GM18870 (cell line): Measurements from ENCODE around the gene CSNK2B.

Experiments
- ATAC-seq: cut with Tn5 transposase; IDR thresholded peaks from one replicate; pipeline ENCODE4 v1.9.1; 2021; ENCODE audit warnings: moderate library complexity; ENCODE audit not compliant: unreplicated experiment

CSNK2B gene

GRCh38 chr6:31660381-31661261 is 5.3 kb upstream of the CSNK2B start, which contains the start of gene C6orf47:
C6orf47 (minus strand) TSS chr6:31660778; CDS start chr6:31659947, 831 bp downstream.
- ATAC-seq, result no peak

- no peak for ATAC-seq
Measured at GRCh38 chr6:31661262-31662123, 4.4 kb upstream of the CSNK2B start.

DNA sequence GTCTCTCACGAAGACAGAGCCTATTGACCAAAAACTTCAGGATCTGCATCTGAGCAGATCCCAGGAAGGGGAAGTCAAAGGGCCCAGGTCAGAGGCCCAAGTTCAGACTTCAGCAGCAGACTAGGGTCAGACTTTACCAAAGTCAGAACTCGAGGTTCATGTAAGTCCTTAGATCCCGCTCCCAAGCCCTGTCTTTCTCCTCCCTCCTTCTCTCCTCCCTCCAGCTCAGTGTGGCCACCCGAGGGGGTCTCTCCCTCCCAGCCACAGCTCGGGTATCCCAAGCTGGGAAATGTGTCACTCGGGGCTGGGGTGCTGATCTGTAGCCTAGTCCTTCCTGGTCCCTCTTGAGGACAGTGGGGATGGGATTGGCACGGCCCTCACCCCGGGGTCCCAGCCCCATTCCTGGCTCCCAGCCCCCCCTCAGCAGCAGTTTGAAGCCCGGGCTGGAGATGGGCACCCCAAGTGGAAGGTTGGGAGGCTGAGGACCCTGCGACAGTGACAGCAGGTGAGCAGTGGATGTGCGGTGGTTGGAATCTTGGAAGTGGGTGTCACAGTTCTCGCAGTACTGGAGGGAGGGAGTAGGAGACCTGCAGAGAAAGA is 3.7 kb upstream of the CSNK2B start:
- ATAC-seq, result no peak

DNA sequence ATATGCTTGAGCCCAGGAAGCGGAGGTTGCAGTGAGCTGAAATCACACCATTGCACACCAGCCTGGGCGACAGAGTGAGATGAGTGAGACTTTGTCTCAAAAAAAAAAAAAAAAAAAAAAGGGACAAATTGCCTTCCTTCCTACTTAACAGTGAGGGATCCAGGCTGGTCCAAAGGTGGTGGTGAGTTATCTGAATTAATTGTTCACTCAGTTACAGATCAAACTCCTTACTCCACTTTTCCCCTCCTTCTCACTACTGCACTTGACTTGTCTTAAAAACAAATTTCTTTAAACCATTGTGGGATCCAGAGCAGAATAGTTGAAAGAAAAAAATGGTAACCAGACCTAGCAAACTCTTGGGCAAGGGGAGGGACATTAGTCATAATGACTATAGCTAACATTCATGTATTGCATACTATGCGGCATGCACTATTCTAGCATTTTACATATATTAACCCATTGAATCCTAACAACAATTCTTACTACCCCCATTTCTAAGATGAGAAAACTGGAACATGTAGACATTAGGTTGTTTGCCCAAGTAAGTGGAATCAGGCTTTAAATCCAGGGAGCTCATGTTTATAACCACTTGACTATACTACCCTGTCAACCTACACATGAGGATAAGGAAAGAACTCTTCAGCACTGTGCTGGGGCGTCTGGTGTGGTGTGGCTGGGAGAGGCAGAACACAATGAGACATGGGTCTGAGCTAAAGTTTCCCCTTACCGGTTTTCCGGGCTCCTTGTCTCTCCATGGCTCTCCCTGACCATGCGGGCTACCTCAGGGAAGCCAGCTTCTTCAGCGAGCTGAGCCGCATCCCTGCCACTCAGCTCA is 2.5 kb upstream of the CSNK2B start:
- ATAC-seq, result no peak

DNA sequence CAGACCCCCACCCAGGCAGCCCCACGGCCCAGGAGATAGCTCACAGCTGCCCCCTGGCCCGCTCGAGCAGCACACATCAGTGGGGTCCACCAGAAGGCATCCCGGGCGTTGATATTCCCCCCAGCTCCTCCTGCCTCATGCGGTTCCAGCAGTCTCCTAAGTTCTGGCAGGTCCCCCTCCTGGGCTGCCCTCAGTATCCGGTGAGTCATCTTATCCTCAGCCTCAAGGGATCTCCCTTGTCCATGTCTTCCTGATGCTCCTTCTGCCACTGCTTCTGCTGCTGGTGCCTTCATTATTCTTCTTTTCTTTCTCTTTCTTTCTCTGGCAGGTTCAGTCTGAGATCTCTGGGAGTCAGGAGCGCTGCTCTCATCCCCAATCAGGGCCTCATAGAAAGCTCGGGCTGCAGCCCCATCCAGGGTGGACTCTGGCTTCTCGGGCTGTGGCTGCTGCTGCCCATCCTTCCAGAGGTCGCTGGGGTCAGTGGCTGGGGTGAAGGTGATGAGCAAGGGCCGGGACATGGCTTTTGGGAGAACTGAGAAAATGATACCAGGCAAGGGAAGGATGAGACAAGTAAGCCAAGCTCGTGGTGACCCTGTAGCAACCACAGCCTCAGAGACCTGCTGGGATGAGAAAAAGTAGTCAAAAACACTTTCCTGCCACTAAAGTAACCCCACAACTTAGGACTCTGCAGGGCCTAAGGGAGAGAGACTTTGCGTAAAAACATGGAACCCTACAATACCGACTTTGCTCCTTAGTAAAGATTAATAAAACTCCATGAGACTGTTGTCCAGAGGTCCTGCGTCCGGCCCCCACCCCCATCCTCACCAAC is 1.7 kb upstream of the CSNK2B start:
- ATAC-seq, result no peak

- peak; percentile 44 for ATAC-seq
Measured at GRCh38 chr6:31664790-31665500, 935 bp upstream of the CSNK2B start, which contains the start of gene GPANK1. GPANK1 (minus strand) TSS chr6:31664997; CDS start chr6:31664478, 519 bp downstream.

DNA sequence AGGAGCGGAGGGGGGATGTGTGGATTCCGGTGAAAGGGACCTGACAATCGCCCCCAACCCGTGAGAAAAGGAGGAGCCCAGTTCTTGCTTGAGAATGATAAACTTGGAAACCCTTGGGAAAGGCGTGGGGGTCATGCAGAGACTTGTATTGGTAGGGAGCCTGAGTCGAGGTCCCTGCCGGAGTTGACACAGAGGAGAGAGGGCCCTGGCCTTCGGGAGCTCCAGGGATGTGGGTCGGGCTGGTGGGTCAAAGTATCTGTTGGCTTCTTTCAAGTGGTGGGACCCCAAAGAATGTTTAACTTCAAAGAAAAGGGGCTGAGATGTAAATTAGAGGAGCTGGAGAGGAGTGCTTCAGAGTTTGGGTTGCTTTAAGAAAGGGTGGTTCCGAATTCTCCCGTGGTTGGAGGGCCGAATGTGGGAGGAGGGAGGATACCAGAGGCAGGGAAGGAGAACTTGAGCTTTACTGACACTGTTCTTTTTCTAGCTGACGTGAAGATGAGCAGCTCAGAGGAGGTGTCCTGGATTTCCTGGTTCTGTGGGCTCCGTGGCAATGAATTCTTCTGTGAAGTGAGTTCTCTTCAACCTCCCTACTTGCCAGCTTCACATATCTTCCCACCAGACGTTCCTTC is 571 bp downstream of the CSNK2B start:
- no peak for ATAC-seq

DNA sequence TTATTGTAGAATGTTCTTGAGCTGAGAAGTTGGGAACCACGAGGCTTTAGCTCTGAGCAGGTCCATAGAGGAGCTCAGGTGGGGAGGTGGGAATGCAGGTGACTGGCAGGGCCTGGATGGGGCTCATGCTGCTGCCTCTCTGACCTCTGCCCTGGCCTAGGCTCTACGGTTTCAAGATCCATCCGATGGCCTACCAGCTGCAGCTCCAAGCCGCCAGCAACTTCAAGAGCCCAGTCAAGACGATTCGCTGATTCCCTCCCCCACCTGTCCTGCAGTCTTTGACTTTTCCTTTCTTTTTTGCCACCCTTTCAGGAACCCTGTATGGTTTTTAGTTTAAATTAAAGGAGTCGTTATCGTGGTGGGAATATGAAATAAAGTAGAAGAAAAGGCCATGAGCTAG is 3.8 kb downstream of the CSNK2B start, which contains the start of gene LY6G5B:
TSS of gene LY6G5B (plus strand) at position 301 of the 400 bp plus-strand sequence. CDS start 975 bp downstream, outside the sequence.
- ATAC-seq, result no peak

- ATAC-seq, result no peak
Measured at GRCh38 chr6:31676322-31676903, 10.5 kb downstream of the CSNK2B start.

- no peak for ATAC-seq
Measured at GRCh38 chr6:31676904-31677303, 11.0 kb downstream of the CSNK2B start.

DNA sequence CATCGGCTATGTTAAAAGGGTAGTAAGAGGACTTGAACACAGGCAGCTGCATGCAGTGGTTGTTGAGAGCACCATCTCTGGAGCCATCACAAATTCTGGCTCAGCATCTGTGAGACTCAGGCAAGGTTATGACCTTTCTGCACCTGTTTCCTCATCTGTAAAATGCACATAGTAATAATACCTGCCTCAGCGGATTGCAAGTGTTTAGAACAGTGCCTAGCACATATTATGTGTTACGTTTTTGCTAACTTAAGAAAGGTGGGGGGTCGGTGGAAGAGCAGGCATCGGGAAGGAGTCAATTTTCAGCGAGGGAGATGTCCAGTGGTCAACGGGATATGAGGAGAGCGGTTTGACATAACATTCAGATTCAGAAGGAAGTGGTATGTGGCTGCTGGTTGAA is 12.1 kb downstream of the CSNK2B start:
- no peak for ATAC-seq

DNA sequence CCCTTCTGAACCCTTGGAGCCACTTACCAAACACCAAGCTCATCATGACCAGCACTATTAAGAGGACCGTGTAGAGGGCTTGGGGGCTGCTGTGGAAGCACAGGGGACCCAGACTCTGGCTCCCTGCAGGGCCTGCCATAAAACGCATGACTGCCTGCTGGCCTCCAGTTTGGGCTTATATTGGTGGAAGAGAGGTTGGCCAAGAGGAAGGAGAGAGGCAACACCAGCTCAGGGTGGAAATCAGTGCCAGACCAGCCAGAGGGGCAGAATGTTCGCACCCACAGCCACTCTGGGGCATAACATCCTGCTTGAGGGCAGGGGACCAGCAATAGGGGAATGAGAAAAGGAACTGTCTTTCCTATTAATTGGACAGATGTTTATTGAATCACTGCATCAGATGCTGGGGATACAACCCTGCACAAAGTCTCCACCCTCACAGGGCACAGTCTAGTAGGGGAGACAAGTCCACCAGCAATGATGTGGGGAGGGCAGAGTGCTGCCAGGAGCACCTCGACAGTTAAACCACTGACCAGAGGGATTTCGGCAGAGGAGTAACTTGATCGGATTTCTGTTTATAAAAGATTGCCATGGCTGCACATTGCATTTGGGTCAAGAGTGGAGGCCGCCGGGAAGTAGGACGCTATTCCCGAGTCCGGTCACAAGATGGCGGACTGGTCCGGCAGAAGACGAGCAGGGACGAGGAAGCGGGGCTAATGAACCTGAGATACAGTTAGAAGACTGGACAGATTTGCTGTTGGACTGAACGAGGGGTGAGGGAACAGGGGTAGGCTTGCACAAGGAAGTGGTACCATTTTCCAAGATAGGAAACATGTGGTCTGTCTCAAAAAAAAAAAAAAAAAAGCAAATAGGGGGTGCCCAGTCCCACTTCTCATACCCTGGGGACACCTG is 14.6 kb downstream of the CSNK2B start, which contains the start of gene LY6G5C:
TSS of gene LY6G5C (minus strand) at position 842 of the 909 bp plus-strand sequence. CDS start at position 148, 694 bp downstream.
- ATAC-seq, result no peak

DNA sequence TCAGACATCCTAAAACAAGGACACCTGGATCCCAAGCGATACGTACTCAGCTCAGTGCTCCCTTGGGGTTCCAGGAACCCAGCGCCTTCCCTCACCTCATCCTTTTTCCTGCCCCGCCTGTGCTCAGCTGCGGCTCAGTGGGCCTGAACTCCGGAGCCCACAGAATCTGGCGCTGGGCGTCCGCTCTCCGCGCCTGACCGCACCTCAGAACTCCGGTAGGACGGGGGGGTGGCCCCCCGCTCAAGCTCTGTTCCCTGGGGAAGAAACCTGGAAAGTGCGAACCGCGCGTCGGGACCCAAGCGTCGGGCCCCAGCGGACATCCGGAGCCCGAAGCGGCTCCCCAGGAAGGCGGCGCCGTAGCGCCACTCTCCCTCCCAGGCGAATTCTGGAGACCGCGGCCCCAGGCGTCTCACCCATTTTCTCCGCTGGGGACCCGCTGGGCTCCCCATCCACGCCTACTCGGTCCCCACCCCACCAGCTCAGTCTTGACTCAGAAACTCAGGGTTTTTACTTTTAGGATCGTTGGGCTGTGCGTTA is 15.3 kb downstream of the CSNK2B start:
- ATAC-seq, result no peak

DNA sequence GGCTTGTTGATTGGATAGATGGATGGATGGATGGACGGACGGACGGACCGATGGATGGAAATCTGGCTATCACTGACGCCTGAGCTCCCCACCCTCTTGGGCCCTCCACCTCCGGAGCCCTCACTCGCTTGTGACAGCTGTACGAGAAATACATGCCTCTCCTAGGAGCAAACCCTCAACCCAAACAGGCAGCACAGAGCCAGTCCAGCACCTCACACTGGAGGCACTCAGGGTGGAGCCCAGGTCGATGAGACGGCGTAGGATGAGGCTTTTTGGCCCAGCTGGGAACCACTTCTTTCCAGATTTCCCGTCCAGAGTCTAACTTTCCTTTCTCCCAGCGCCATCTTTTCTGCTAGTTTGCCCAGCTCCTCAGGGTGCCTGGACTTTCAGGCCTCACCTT is 17.7 kb downstream of the CSNK2B start:
- ATAC-seq, result no peak

DNA sequence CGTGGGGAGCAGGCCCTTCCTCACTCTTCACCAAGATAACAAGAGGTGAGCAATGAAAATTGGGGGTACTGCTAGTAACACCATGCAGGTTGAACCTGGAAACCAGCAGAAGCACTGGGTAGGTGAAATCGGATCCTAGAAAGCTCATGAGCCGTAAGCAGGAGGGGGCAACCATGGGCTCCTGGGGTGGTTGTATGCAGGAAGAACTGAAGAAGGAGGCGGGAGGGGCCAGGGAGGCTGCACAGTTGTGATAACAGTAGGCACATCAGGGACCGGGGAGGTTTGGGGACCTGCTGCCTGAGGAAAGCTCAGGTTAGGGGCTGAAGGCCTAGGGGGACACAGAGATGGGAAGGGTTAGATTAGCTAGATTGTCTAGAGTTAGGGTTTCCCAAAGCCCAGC is 20.6 kb downstream of the CSNK2B start:
- no peak for ATAC-seq

DNA sequence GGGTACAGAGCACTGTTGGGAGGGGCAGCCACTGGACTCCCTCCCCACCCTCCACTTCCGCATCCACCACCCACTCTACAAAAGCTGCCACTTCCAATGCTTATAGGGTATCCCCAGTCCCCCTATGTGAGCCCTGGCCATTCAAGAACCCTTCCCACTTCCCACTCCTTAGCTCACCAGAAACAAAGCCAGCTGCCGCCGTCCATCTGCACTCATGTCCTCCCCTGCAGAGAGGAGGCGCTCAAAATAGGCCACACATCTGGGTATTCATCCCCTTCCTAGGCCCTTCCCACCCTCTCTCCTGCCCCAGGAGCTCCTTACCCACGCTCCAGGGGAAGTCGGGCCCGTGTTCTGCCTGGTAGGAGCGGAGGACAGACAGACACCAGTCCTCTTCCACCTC is 21.4 kb downstream of the CSNK2B start:
- no peak for ATAC-seq
